Mononuclear cell (primary cell): ENCODE measurements around the gene HSP90AB1. TPM values are rescaled to one million over a fixed set of nuclear protein-coding genes. Genes with fewer than 3 reads are reported as not detected.

Experiments
- H3K27me3 ChIP-seq: 2 replicates; pipeline ENCODE4 v1.6.0; 2011; ENCODE audit warnings: low read length, control low read depth; ENCODE audit not compliant: insufficient read depth
- H3K4me1 ChIP-seq: 2 replicates; pipeline ENCODE4 v1.5.1; 2011; ENCODE audit warnings: mild to moderate bottlenecking, low read length, control low read depth; ENCODE audit not compliant: insufficient read depth
- H3K4me3 ChIP-seq: 2 replicates; pipeline ENCODE4 v1.5.1; 2011; ENCODE audit warnings: mild to moderate bottlenecking, low read length, moderate library complexity
- H3K9me3 ChIP-seq: 2 replicates; pipeline ENCODE4 v1.5.1; 2011; ENCODE audit warnings: low read depth, mild to moderate bottlenecking, control low read depth, low read length
- total RNA-seq: library from RNA; depleted of rRNA; stranded (reverse); fragments of >200 nt; gene quantifications from one replicate; pipeline ENCODE4 v1.2.3, GENCODE V29; 2012

The HSP90AB1 gene
- total RNA-seq, 1 donor = 442 TPM

DNA sequence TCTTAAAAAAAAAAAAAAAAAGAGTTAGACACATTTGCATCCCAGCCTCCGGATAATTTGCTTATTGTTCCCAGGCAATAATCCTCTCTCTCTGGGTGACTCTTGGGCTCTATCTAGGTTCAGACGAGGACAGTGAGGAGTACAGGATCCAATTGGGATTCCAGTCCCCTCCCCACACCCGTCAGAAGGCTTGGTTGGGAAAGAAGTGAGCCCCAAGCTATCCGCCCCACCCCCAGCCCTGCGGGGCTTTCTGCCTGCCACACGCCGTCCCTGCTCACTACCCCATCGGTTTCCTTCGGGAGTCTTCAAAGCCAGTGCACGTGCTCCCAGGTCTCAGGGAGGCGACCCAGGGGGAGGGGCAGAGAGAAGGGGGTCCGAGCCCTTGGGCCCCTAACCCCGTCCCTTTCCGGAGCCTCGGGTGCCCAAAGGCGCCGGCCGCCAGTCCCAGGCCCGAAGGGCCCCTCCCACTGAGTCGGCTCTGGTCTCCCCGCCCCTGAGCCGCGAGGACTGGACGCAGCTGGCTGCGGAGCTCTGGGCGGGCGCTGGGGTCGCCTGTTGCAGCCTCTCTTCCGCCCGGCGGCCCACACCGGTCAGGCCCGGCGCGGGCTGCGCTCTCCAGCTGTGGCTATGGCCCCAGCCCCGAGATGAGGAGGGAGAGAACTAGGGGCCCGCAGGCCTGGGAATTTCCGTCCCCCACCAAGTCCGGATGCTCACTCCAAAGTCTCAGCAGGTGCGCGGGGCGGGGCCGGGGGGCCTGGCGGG lies 27.7 kb upstream of the HSP90AB1 start:
- no peaks in the 10 kb centered on the region for H3K9me3 ChIP-seq
- H3K27me3 ChIP-seq = no peaks in the 10 kb centered on the region
- H3K4me1 ChIP-seq = peaks cover 43% of the 10 kb centered on the region
- peak overlapping the region; percentile 30 for H3K4me3 ChIP-seq

DNA sequence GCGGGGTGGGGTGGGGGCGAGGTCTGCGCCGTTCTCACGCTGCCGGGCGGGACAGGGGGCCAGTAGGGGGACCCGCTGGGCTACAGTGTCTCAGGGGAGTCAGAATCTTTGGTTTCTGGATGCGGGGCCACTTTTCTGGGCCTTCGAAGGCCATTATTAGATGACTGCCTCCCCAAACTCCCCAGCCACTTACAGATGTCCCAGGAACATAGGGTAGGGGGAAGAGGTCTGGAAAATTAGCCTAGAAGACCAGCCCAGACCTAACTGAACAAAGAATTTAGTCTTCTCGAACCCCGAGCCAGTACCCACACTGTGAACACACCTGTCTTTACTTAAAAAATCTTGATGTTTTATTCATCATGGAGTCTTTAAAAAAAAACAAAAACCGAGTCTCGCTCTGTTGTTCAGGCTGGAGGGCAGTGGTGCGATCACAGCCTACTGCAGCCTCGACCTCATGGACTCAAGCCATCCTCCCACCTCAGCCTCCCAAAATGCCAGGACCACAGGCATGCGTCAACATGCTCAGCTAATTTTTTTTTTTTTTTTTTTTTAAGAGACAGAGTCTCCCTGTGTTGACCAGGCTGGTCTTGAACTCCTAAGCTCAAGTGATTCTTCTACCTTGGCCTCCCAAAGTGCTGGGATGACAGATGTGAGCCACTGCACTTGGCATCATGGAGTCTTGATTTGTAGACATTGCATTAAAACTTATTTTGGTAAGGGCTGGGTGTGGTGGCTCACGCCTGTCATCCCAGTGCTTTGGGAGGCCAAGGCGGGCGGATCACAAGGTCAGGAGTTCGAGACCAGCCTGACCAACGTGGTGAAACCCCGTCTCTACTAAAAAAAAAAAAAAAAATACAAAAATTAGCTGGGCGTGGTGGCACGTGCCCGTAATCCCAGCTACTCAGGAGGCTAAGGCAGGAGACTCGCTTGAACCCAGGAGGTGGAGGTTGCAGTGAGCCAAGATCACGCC lies 26.8 kb upstream of the HSP90AB1 start:
- Histone ChIP-seq H3K4me1 (peaks cover 50% of the 10 kb centered on the region), H3K4me3 (no peak overlapping the region), H3K9me3 (no peaks in the 10 kb centered on the region), H3K27me3 (no peaks in the 10 kb centered on the region)

DNA sequence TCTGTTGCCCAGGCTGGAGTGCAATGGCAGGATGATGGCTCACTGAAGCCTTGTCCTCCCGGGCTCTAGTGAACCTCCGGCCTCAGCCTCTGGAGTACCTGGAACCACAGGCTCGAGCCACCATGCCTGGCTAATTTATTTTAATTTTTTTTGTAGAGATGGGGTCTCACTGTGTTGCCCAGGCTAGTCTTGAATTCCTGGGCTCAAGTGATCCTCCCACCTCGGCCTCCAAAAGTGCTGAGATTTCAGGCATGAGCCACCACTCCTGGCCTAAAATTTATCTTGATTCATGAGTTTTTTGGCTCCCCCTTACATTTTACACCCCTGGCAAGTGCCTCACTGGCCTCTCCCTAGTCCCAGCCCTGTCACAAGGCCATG lies 26.0 kb upstream of the HSP90AB1 start:
- H3K9me3 ChIP-seq = no peaks in the 10 kb centered on the region
- peaks cover 54% of the 10 kb centered on the region for H3K4me1 ChIP-seq
- no peak overlapping the region for H3K4me3 ChIP-seq
- H3K27me3 ChIP-seq = no peaks in the 10 kb centered on the region

DNA sequence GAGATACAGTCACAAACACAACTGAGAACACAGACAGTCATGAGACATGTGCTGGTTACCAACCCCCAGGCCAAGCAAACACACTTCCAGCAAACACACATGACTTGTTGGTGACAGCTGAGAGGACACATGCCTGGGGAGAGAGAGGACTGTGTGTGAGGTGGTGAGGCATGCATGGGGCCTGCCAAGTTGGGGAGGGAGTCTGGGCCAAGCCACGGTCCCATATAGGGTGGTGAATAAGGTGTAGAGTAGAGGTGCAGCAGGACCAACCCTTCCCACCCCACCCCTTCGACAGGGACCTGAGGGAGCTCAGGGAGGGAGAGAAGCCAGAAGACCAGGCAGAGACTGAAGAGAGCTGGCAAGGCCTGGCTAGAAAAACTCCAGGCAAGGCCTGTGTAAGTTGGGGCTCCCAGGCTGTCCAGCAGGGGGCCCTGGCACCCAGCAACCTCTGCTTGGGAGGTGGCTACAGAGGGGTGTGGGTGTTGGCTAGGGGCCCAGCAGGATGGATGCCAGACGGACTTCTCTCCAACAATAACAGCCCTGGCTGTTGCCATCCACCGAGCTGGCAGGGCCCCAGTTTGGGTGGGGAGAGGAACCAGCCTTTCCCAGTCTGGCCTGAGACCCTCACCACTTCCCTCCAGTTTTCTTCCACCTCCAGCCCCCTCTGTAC lies 25.5 kb upstream of the HSP90AB1 start:
- no peak overlapping the region for H3K4me3 ChIP-seq
- H3K4me1 ChIP-seq = peaks cover 59% of the 10 kb centered on the region
- no peaks in the 10 kb centered on the region for H3K9me3 ChIP-seq
- H3K27me3 ChIP-seq = no peaks in the 10 kb centered on the region

DNA sequence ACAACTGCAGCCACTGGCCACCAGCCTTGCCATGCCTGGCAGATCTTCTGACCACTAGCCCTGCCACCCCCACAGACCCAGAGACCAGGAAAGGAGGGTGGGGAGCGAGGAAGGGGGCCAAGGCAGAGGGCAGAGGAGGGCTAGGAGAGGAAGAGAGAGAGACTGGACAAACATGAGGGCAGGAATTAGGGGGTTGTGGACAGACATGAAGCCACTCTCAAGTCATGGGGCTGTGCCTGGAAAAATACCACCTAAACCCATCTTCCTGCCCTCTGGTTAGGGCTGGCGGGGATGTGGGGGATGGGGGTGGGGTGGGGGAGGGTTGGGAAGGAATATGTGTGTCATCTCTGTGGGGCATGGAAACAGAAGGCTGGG lies 25.0 kb upstream of the HSP90AB1 start:
- Histone ChIP-seq H3K4me1 (peaks cover 63% of the 10 kb centered on the region), H3K9me3 (no peaks in the 10 kb centered on the region), H3K27me3 (no peaks in the 10 kb centered on the region), H3K4me3 (no peak overlapping the region)

DNA sequence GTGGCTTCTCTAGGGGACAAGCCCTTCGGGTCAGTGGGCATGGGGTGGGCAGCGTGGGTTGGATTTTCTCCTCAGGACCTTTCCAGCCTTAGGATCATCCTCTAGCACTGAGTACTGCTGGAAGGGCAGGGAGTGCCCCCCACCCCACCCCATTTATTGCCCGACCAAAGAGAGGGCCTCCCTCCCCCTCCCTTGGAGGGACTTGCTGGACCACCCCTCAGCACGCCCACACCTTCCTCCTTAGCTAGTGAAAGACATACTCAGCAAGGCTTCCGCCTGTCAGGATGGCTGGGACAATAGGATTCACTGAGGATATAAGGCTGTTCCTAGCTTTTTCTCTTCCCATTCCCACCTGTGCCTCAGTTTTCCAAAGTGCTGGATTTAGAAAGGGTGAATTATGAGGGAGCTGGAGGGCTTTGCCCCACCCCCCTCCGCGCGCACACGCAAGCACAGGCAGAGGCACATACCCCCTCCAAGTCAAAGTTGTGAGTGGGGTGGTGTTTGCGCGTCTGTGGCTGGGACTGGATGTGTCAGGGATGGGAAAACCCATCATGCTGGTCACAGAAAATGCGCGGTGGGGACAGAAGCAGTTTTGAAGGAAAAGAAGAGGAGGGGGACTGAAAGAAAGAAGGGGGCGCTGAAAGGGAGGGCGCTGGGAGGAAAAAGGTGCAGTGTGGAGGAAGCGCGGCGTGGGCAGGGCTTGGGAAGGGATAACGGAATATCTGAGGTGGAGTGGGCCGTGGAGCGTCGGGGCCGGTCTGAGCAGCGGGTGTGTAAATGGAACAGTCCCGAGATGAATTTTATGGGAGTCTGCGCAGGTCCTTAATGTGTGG lies 24.2 kb upstream of the HSP90AB1 start:
- H3K4me1 ChIP-seq = peaks cover 61% of the 10 kb centered on the region
- H3K4me3 ChIP-seq = no peak overlapping the region
- H3K27me3 ChIP-seq = no peaks in the 10 kb centered on the region
- no peaks in the 10 kb centered on the region for H3K9me3 ChIP-seq

DNA sequence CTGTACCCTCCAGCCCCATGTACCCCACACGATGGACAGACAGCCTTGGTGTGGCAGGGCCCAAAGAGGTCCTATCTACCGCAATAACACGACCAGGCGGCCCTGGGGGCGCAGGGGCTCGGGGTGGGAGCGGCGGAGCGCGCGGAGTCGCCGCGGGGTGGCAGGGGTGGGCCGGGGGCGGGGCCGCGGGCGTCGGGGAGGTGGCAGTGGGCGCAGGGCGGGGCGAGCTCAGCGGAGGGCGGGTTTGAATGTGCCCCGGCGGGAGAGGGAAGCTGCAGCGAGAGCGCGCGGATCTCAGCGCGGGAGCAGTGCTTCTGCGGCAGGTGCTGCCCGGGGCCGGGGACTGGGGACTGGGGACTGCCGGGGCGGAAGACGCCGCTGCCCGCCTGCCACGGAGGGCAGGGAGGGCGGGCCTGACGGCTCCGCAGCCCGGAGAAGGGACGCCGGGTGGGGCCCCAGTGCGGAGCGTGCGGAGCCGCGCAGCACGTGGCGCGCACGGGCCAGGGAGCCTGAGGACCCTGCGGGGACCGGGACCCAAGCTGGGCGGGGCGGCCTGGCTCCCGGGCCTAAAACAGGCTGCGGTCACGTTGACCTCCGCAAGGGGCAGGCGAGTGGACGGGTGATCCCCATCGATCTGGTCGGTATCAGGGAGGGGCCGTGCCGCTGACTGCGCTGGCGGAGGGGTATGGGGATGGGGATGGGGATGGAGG lies 23.4 kb upstream of the HSP90AB1 start, which contains the start of gene SLC29A1:
TSS of gene SLC29A1 (plus strand) at position 277 of the 710 bp plus-strand sequence. CDS start 3,719 bp downstream, outside the sequence.
- peak within 1 kb of the TSS; percentile 35 for H3K4me3 ChIP-seq
- peaks cover 53% of the 10 kb centered on the region for H3K4me1 ChIP-seq
- H3K27me3 ChIP-seq = no peaks in the 10 kb centered on the region
- no peaks in the 10 kb centered on the region for H3K9me3 ChIP-seq

DNA sequence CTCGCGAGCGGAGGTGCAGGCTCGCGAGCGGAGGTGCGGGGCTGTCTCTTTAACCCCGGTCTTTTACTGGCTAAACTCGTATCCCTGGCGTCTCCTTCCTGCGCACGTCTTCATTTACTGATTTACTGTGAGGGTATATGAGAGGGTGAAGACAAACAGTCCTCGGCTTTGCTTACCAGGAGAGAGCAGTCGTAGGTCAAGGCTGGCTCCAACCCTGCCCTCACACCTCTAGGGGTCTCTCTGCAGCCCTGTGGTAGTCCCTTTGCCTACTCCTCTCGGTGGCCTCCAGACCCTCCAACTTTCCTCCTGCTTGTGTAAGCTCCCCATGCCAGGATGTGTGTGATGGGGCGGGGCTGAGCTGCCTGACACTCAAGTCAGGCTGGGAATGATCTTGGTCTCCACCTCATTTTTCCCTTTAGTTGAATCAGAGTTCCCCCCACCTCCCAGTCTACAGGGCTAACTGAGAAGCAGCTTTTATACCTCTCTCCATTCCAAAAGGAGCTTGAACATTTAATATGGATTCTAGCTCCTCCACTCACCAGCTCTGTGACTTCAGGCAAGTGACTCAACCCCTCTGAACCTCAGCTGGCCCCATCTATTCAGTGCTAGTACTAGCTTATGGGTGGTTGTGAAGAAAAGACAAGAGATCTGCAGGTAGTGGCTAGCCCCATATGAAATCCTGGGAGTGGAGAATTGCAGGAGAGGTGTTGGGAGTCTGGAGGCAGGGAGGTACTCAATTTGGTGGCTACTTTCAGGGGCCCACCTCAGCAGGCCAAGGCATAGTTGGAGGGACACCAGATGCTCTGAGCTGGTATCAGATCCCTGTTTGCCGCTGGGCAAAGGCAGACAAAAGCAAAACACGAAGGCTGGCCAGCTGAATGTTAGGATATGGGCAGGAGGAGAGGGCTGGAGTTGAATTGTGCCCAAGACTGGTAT lies 22.6 kb upstream of the HSP90AB1 start:
- peaks cover 45% of the 10 kb centered on the region for H3K4me1 ChIP-seq
- H3K4me3 ChIP-seq = peak overlapping the region; percentile 35
- H3K27me3 ChIP-seq = no peaks in the 10 kb centered on the region
- H3K9me3 ChIP-seq = no peaks in the 10 kb centered on the region

DNA sequence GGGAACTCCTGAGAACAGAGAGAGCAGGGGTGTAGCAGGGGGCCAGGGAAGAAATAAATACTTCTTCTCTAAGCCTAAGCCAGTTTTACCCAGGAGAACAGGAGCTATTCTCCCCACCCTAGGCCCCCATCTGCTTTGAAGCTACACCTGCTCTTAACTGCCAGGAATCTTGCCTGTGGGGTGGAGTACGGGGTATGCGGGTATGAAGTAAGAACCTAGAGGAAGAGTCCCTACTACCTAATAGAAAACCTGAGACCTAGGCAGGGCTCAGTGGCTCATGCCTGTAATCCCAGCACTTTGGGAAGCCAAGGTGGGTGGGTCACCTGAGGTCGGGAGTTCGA lies 22.0 kb upstream of the HSP90AB1 start:
- Histone ChIP-seq H3K27me3 (no peaks in the 10 kb centered on the region), H3K4me1 (peaks cover 40% of the 10 kb centered on the region), H3K9me3 (no peaks in the 10 kb centered on the region), H3K4me3 (no peak overlapping the region)

DNA sequence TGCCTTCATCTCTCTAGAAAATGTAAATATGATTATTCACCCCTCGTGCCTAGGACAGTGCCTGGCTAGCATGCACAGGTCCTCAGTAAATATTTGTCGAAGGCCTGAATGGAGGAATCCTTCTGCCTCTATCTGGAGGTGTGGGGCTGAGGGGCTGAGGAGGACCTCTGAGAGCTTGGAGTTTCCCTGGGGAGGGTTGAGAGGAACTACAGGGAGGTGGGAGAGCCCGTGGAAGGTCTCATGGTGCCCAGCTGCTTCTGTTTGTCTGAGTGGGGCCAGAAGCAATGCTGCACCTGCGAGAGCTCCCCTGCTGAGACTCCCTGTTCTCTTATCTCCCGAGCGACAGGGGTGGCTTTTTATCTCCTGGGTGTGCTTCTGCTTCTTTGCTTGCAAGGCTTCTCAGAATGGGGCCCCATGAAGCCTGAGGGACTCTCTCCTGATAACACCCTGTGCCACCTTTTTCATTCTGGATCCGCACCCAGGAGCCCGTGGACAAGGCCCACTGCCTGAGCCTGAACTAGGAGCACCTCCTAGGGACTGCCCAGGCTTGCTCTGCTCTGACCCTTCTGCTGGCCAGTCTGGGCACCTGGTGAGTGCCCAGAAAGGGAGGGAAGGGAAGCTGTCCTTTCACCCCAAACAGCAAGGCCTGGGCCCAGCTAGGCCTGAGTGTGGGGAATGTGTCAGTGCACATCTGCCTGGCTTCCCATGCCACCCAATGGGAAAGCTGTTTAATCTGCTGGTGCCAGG lies 21.1 kb upstream of the HSP90AB1 start:
- Histone ChIP-seq H3K27me3 (no peaks in the 10 kb centered on the region), H3K9me3 (no peaks in the 10 kb centered on the region), H3K4me1 (peaks cover 37% of the 10 kb centered on the region), H3K4me3 (no peak overlapping the region)

DNA sequence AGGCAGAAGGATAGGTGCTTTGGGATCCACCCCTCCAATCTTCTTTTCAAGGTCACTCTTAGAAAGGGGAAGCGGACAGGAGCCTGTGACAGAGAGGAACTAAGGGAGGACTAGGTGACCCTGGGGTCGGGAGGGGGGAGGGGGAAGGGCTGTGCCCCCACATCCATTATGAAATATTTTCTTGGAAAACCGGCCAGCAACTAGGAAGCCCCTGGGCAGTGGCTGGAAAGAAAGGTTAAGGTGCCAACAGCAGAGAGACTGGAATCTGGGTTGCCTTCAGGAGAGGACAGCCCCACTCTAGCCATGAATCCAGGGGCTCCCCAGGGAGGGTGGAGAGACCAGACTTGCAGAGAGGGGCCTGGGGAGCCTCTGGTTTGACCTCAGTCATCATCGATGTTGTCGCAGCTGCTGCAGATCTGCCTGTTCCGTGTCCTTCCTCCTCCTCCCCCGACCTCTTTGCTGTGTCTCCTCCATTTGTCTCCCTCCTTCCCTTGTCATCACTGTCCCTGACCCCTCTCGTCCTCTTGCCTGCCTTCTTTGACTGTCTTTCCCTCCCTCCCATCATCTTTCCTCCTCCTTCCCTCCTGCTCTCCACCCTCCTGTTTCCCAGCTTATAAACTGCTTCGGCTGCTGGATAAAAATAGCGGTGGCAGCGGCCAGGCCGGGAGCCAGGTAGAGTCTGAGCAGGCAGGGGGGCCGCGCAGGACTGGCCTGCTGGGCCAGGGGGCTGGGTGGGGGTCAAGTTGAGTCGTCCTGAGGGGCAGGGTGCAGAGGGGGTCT lies 20.3 kb upstream of the HSP90AB1 start:
- Histone ChIP-seq H3K9me3 (no peaks in the 10 kb centered on the region), H3K4me1 (peaks cover 32% of the 10 kb centered on the region), H3K4me3 (no peak overlapping the region), H3K27me3 (no peaks in the 10 kb centered on the region)

DNA sequence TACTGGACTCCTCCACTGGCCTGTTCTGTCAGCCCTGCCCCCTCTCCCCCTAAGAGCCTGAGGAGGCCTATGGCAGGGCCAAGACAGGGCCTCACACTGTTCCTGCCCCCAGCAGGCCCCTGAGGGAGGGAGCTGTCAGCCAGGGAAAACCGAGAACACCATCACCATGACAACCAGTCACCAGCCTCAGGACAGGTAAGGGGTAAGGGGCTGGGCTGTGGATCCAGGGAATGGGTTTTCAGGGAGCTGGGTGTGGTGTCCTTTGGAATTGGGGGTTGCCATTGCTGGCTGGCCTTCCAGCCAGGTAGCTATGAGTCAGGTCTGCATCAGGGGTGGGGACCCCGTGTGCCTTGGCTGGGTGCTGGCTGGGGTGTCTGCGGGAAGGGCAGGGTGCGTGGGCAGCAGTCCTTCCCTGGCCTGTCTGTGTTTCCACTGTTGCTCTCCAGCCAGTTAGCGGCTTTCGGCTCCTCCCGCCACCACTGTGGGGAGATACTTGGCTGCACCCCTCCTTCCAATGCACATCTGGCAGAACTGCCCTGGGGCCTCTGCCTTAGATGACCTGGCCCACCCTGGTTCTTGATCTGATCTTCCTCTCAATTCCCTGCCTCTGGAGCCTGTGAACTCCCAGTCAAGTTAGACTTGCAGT lies 19.6 kb upstream of the HSP90AB1 start:
- no peaks in the 10 kb centered on the region for H3K27me3 ChIP-seq
- peaks cover 28% of the 10 kb centered on the region for H3K4me1 ChIP-seq
- no peaks in the 10 kb centered on the region for H3K9me3 ChIP-seq
- no peak overlapping the region for H3K4me3 ChIP-seq
